Activated T-cell treated with anti-CD3 and anti-CD28 coated beads for 4 hours (primary cell): ENCODE measurements around the gene PLCL1.
"Not testable (repeated sequence)": the region's sequence is repeated elsewhere in the genome, so short reads cannot be mapped to it uniquely, and the experiment has no call there.

Experiments used
- DNase-seq: peaks from one replicate; pipeline ENCODE4 v3.0.0-alpha.2; 2020

Gene PLCL1

GRCh38 chr2:198008230-198008629 is 203.8 kb downstream of the PLCL1 start:
- no peak for DNase-seq

GRCh38 chr2:198012025-198012424 is 207.6 kb downstream of the PLCL1 start:
- DNase-seq, result no peak

- no peak for DNase-seq
Observed at GRCh38 chr2:198016243-198016642, 211.8 kb downstream of the PLCL1 start.

- DNase-seq, result no peak
Observed at GRCh38 chr2:198017068-198017467, 212.7 kb downstream of the PLCL1 start.

- no peak for DNase-seq
Observed at GRCh38 chr2:198028955-198029354, 224.6 kb downstream of the PLCL1 start.

- DNase-seq, result not testable (repeated sequence)
Observed at GRCh38 chr2:198029576-198029975, 225.2 kb downstream of the PLCL1 start.

- no peak for DNase-seq
Observed at GRCh38 chr2:198033626-198034025, 229.2 kb downstream of the PLCL1 start.

GRCh38 chr2:198036029-198036879 is 231.9 kb downstream of the PLCL1 start:
- DNase-seq, result no peak

GRCh38 chr2:198040835-198041234 is 236.4 kb downstream of the PLCL1 start:
- DNase-seq, result no peak

GRCh38 chr2:198042189-198042588 is 237.8 kb downstream of the PLCL1 start:
- no peak for DNase-seq

GRCh38 chr2:198044777-198045176 is 240.4 kb downstream of the PLCL1 start:
- no peak for DNase-seq

- no peak for DNase-seq
Observed at GRCh38 chr2:198045227-198045626, 240.8 kb downstream of the PLCL1 start.

GRCh38 chr2:198052741-198053140 is 248.3 kb downstream of the PLCL1 start:
- no peak for DNase-seq

GRCh38 chr2:198053148-198053547 is 248.8 kb downstream of the PLCL1 start:
- no peak for DNase-seq

- no peak for DNase-seq
Observed at GRCh38 chr2:198053776-198054175, 249.4 kb downstream of the PLCL1 start.

- DNase-seq, result peak; percentile 18
Observed at GRCh38 chr2:198054299-198054698, 249.9 kb downstream of the PLCL1 start.

GRCh38 chr2:198055716-198056115 is 251.3 kb downstream of the PLCL1 start:
- no peak for DNase-seq

- DNase-seq, result no peak
Observed at GRCh38 chr2:198056836-198057235, 252.4 kb downstream of the PLCL1 start.

GRCh38 chr2:198059800-198060199 is 255.4 kb downstream of the PLCL1 start:
- DNase-seq, result no peak

GRCh38 chr2:198060277-198060676 is 255.9 kb downstream of the PLCL1 start:
- DNase-seq, result no peak

GRCh38 chr2:198062826-198063225 is 258.4 kb downstream of the PLCL1 start:
- no peak for DNase-seq

GRCh38 chr2:198063242-198063641 is 258.8 kb downstream of the PLCL1 start:
- DNase-seq, result no peak

- DNase-seq, result no peak
Observed at GRCh38 chr2:198065322-198065721, 260.9 kb downstream of the PLCL1 start.

- DNase-seq, result no peak
Observed at GRCh38 chr2:198066597-198066996, 262.2 kb downstream of the PLCL1 start.

GRCh38 chr2:198072655-198073054 is 268.3 kb downstream of the PLCL1 start:
- no peak for DNase-seq
